K562 (cell line): ENCODE data around the gene TRIM2. TPM values are rescaled to one million over a fixed set of nuclear protein-coding genes. Genes with fewer than 3 reads are reported as not detected.
A peak's percentile ranks its signal among the peaks of the same experiment; 100 is the strongest.

Experiments used
- ATAC-seq: fragments of 200-7000 bp; cut with Tn5 transposase; 3 replicates; pipeline ENCODE4 v1.9.1; 2020; ENCODE audit warnings: moderate library complexity
- BruUV-seq: library from RNA; stranded (reverse); fragments of 400-500 nt; replicated peaks from 2 replicates; lab custom pipeline; 2021; lab: Mats Ljungman, UMichigan
- CTCF ChIA-PET: fragments of 300-600 bp; formaldehyde crosslinking; extraction: SDS; loops from one replicate; lab custom pipeline; 2021; ENCODE audit warnings: low intra/inter-chr PET ratio; lab: Yijun Ruan, JAX
- POLR2A ChIA-PET: fragments of 300-600, 350-650 bp; sonication (Branson Sonifier 250); formaldehyde crosslinking; extraction: SDS; loops from one replicate; lab custom pipeline; 2021; ENCODE audit warnings: antibody characterized with exemption, inconsistent platforms; lab: Yijun Ruan, JAX
- DNase-seq, 4 experiments: peaks; one replicate each; pipeline versions ENCODE4 v3.0.0 to v3.0.0-alpha.2; 2011 to 2018; ENCODE audit warnings: low spot score in 3 of 4, mixed read lengths in 3 of 4; ENCODE audit errors: extremely low read depth in 1 of 4
- FAIRE-seq: peaks from 2 replicates; lab custom pipeline; 2011; peaks lifted over from hg19 to GRCh38; lab: Jason Lieb, UNC
- H2AFZ ChIP-seq: 2 replicates; pipeline ENCODE4 v1.6.0; 2011; ENCODE audit warnings: low read depth, low read length, control low read depth, inconsistent platforms
- H3K27ac ChIP-seq: fragments of 200-600 bp; 3 replicates; pipeline ENCODE4 v1.8.0; 2011; ENCODE audit warnings: low read depth, mild to moderate bottlenecking, control low read depth, inconsistent platforms, low read length, moderate library complexity, mixed read lengths; ENCODE audit errors: extremely low read depth
- H3K27me3 ChIP-seq, 2 experiments: fragments of 300-600 bp in 1 of 2; 2 replicates in 1 of 2; 3 replicates in 1 of 2; pipeline versions ENCODE4 v1.6.0 to v1.8.0; 2011; ENCODE audit warnings: inconsistent platforms in 2 of 2, low read length in 2 of 2, mild to moderate bottlenecking in 1 of 2, mixed read lengths in 1 of 2, moderate library complexity in 1 of 2; ENCODE audit not compliant: control insufficient read depth in 2 of 2, insufficient read depth in 2 of 2
- H3K36me3 ChIP-seq: fragments of 300-600 bp; 3 replicates; pipeline ENCODE4 v1.8.0; 2011; ENCODE audit warnings: mild to moderate bottlenecking, low read length, inconsistent platforms; ENCODE audit not compliant: control insufficient read depth, insufficient read depth
- H3K4me1 ChIP-seq, 2 experiments: fragments of 200-600 bp in 1 of 2; replicated peaks in 1 of 2; 2 replicates in 1 of 2; 3 replicates in 1 of 2; pipeline versions ENCODE4 v1.5.1 to v1.8.0; 2011; ENCODE audit warnings: inconsistent platforms in 2 of 2, low read length in 2 of 2, mild to moderate bottlenecking in 1 of 2, mixed read lengths in 1 of 2, moderate library complexity in 1 of 2; ENCODE audit not compliant: control insufficient read depth in 2 of 2, insufficient read depth in 2 of 2
- H3K4me2 ChIP-seq: 2 replicates; pipeline ENCODE4 v1.6.1; 2011; ENCODE audit warnings: low read length, control low read depth, inconsistent platforms, mixed read lengths; ENCODE audit not compliant: insufficient read depth
- H3K4me3 ChIP-seq: fragments of 200-600 bp; sonication (generic), shearing (Covaris generic); 2 replicates; pipeline ENCODE4 v1.5.1; 2016; ENCODE audit warnings: control low read depth, inconsistent platforms
- H3K79me2 ChIP-seq: fragments of 200-600 bp; 3 replicates; pipeline ENCODE4 v1.8.0; 2011; ENCODE audit warnings: low read length, inconsistent platforms; ENCODE audit not compliant: control insufficient read depth, insufficient read depth
- H3K9ac ChIP-seq, 2 experiments: 2 replicates each; pipeline versions ENCODE4 v1.6.0 to v1.6.1; 2011; ENCODE audit warnings: low read depth in 2 of 2, low read length in 2 of 2, control low read depth in 1 of 2, inconsistent platforms in 1 of 2, mild to moderate bottlenecking in 1 of 2, mixed read lengths in 1 of 2; ENCODE audit not compliant: insufficient read depth in 1 of 2
- H3K9me1 ChIP-seq: one replicate; pipeline ENCODE4 v1.6.0; 2011; ENCODE audit warnings: inconsistent platforms, mild to moderate bottlenecking, low read length, moderate library complexity; ENCODE audit not compliant: control insufficient read depth, insufficient read depth
- H3K9me3 ChIP-seq: replicated peaks from 2 replicates; pipeline ENCODE4 v1.5.1; 2011; ENCODE audit warnings: low read depth, low read length, inconsistent platforms; ENCODE audit not compliant: control insufficient read depth, insufficient read depth
- H4K20me1 ChIP-seq: replicated peaks from 2 replicates; pipeline ENCODE4 v1.6.1; 2011; ENCODE audit warnings: low read length, inconsistent platforms, mixed read lengths; ENCODE audit not compliant: control insufficient read depth, insufficient read depth
- CSDE1 ChIP-seq, 2 experiments: fragments of 450-650 bp; IDR thresholded peaks; 2 replicates each; pipeline ENCODE4 v1.6.1; 2016; ENCODE audit warnings: mild to moderate bottlenecking in 1 of 2
- ETV1 ChIP-seq: fragments of 450-650 bp; conservative IDR thresholded peaks from 2 replicates; pipeline ENCODE4 v1.6.1; 2016; ENCODE audit warnings: missing genetic modification characterization, control low read depth, low read depth, missing compliant biosample characterization
- GATA2 ChIP-seq: sonication (generic); formaldehyde crosslinking; IDR thresholded peaks from 2 replicates; pipeline ENCODE4 v1.4.0; 2020; ENCODE audit warnings: mild to moderate bottlenecking, missing genetic modification reagents
- NFIC ChIP-seq: fragments of 450-650 bp; IDR thresholded peaks from 2 replicates; pipeline ENCODE4 v1.6.1; 2017; ENCODE audit warnings: mild to moderate bottlenecking, inconsistent platforms
- NR2C1 ChIP-seq, 2 experiments: fragments of 450-650 bp; IDR thresholded peaks; 2 replicates each; pipeline ENCODE4 v1.6.1; 2017; ENCODE audit warnings: mild to moderate bottlenecking in 2 of 2, antibody characterized with exemption in 1 of 2, inconsistent platforms in 1 of 2, missing compliant biosample characterization in 1 of 2, missing genetic modification characterization in 1 of 2
- PTTG1 ChIP-seq: fragments of 450-650 bp; IDR thresholded peaks from 2 replicates; pipeline ENCODE4 v1.6.1; 2016; ENCODE audit warnings: low read depth, mild to moderate bottlenecking, missing genetic modification characterization, missing compliant biosample characterization
- SNIP1 ChIP-seq: fragments of 450-650 bp; IDR thresholded peaks from 2 replicates; pipeline ENCODE4 v1.7.1; 2017; ENCODE audit warnings: low read depth, mild to moderate bottlenecking
- SREBF2 ChIP-seq: sonication (generic); formaldehyde crosslinking; IDR thresholded peaks from 2 replicates; pipeline ENCODE4 v1.4.0; 2020; ENCODE audit warnings: mild to moderate bottlenecking, missing genetic modification reagents
- WGBS: fragments of 100-300 bp; shearing (Covaris generic); methylation state at CpG from one replicate; pipeline ENCODE4 v1.1.6; 2016; ENCODE audit warnings: low coverage, mixed read lengths; ENCODE audit not compliant: insufficient coverage; ENCODE audit errors: missing lambda C conversion rate; 5-methylcytosine and 5-hydroxymethylcytosine counted together
- in situ Hi-C: fragments of 300-500 bp; cut with MboI; formaldehyde crosslinking; loops from 4 replicates; pipeline ENCODE4 v1.15.0; 2018; ENCODE audit warnings: inconsistent platforms, mixed read lengths
- intact Hi-C: fragments of 100-400 bp; cut with micrococcal nuclease; formaldehyde crosslinking; loops from 2 replicates; pipeline ENCODE4 v1.14.2; 2022
- polyA plus RNA-seq, 8 experiments: library from polyadenylated mRNA; depleted of rRNA in 4 of 8; stranded (reverse) in 5 of 8; unstranded in 3 of 8; fragments of >200 nt; fragmentation: Nextera tagmentation in 2 of 8; fragmentation: Illumina TruSeq in 1 of 8; extraction: Ambion mirVana in 2 of 8; extraction: Trizol in 1 of 8; gene quantifications; 2 replicates each; pipeline versions ENCODE4 v1.2.1 to v1.2.3, GENCODE V29; 2011 to 2014; ENCODE audit warnings: inconsistent platforms in 1 of 8, missing spikeins in 1 of 8
- total RNA-seq, 7 experiments: library from RNA; depleted of rRNA in 6 of 7; stranded (reverse); fragments of >200 nt in 6 of 7; fragmentation: Illumina TruSeq in 2 of 7; extraction: Trizol in 2 of 7; gene quantifications; 2 replicates each; pipeline versions ENCODE4 v1.2.1 to v1.2.3, GENCODE V29; 2011 to 2021; ENCODE audit warnings: low replicate concordance in 1 of 7

TRIM2 gene
- total and polyA plus RNA-seq, 9 of the 15 experiments (the other 6 are each of a cell fraction or from before 2014, with no cell fraction given) = 0.01 to 0.41 (median 0.13) TPM; not detected in 1

DNA sequence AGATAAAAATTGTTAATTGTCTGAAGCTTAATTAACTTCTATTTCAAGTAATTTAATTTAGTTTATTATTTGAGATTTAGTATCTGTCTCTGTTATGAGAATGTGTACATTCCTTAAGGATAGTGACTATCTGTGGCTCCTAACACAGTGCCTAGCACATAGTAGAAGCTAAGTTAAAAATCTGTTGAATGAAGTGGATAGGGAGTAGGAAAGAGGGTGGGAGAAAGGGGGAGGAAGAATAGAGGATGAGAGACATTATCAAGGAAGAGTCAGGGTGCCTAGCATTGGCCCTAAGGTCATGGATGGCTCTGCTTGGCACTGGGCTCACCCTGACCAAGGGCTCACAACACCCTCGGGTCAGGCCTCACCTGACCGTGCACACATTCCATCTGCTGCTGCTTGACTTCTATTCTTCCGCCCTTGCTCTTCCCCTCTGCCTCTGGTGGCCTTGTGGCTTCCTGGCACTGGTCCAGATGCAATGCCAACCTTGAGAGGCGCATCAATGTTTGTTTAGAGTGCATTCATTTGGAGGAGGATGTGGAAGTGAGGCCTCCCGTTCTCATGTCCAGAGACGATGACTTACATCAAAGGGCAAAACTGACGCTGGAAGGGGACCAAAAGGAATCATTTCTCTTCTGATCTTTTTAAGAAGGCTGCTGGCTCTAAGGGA lies 42.3 kb downstream of the TRIM2 start:
- Histone ChIP-seq H3K36me3 (no peaks in the 10 kb centered on the region), H3K27ac (no peak overlapping the region), H3K4me2 (no peak overlapping the region), H3K79me2 (no peaks in the 10 kb centered on the region), H3K9me3 (no peaks in the 10 kb centered on the region), H3K9me1 (no peaks in the 10 kb centered on the region), H3K9ac (no peak overlapping the region), H4K20me1 (no peaks in the 10 kb centered on the region), H3K4me3 (no peak overlapping the region), H3K4me1 (peaks cover 0 to 9% of the 10 kb centered on the region in 2 experiments; a peak in 2 of 5 replicates), H3K27me3 (peaks cover 12 to 42% of the 10 kb centered on the region in 2 experiments), H2AFZ (no peak overlapping the region)
- in situ Hi-C loops = no loop called here
- FAIRE-seq (no peak), ATAC-seq (no peak), DNase-seq (no peak)
- no TSS peak for BruUV-seq
- intact Hi-C loops = no loop called here
- ChIA-PET POLR2A (interaction anchor here (1.0 kb wide), 1 partner anchor 80 kb away, joined by 3 read pairs; no protein-coding TSS in a partner anchor), CTCF (no interaction called here)
- under 1% methylated on average over 7 of the region's 7 CpGs for WGBS
- TF ChIP-seq NFIC = peak; percentile 44
- no peak for TF ChIP-seq PTTG1 (tag)

- WGBS = 1% methylated on average over 6 of the region's 6 CpGs
Observed at GRCh38 chr4:153247116-153247490, 42.9 kb downstream of the TRIM2 start.

More at GRCh38 chr4:153247116-153247490, 42.9 kb downstream of the TRIM2 start:
- H3K9ac ChIP-seq = no peak overlapping the region
- POLR2A ChIA-PET = interaction anchor here (0.6 to 1.0 kb wide), 2 partner anchors 80 to 533 kb away, joined by 3 read pairs; no protein-coding TSS in a partner anchor
- intact Hi-C loops (no loop called here), in situ Hi-C loops (no loop called here)
- ATAC-seq (no peak), FAIRE-seq (no peak), DNase-seq (no peak)
- TF ChIP-seq SREBF2 = no peak
- TF ChIP-seq SNIP1 = no peak
- TF ChIP-seq ETV1 (tag) = no peak
- no peak for TF ChIP-seq GATA2 (CRISPR knock-in tag)
- TF ChIP-seq NR2C1 (IDR thresholded peaks at IDR 0.05) = no peak
- no peak for TF ChIP-seq NR2C1 (tag; IDR thresholded peaks at IDR 0.05)
- no peak for TF ChIP-seq CSDE1 (IDR thresholded peaks at IDR 0.05)
- no peaks in the 10 kb centered on the region for H3K36me3 ChIP-seq
- no peak overlapping the region for H3K27ac ChIP-seq
- no peaks in the 10 kb centered on the region for H3K9me3 ChIP-seq
- no TSS peak for BruUV-seq
- H3K4me3 ChIP-seq = no peak overlapping the region
- H3K4me2 ChIP-seq = no peak overlapping the region
- CTCF ChIA-PET = no interaction called here
- H3K4me1 ChIP-seq = peaks cover 0 to 9% of the 10 kb centered on the region in 2 experiments; a peak in 2 of 5 replicates
- peaks cover 11 to 42% of the 10 kb centered on the region in 2 experiments for H3K27me3 ChIP-seq
- no peaks in the 10 kb centered on the region for H4K20me1 ChIP-seq
- no peaks in the 10 kb centered on the region for H3K79me2 ChIP-seq
- H3K9me1 ChIP-seq = no peaks in the 10 kb centered on the region
- no peak overlapping the region for H2AFZ ChIP-seq
